GM18951 (cell line): Measurements from ENCODE around the gene TMEM138.

Experiments used
- POLR2A ChIP-seq: IDR thresholded peaks from 4 replicates; pipeline ENCODE4 v1.6.1; 2011; ENCODE audit warnings: mild to moderate bottlenecking; ENCODE audit not compliant: insufficient read length, insufficient read depth; ENCODE audit errors: extremely low read depth
- in situ Hi-C: fragments of 300-500 bp; cut with MboI; formaldehyde crosslinking; loops from one replicate; pipeline ENCODE4 v1.12.0; 2022; ENCODE audit warnings: low sequenced_read_pairs, mixed read lengths, inconsistent platforms; ENCODE audit not compliant: unreplicated experiment

The TMEM138 gene

GRCh38 chr11:61361237-61361740 is 885 bp upstream of the TMEM138 start:
- no peak for TF ChIP-seq POLR2A
- in situ Hi-C loops: no loop called here

- in situ Hi-C loops: no loop called here
- TF ChIP-seq POLR2A: no peak
These were observed 335 bp downstream of the TMEM138 start for GRCh38 chr11:61362542-61362875.

GRCh38 chr11:61364012-61364675 is 2.0 kb downstream of the TMEM138 start:
- in situ Hi-C loops: no loop called here
- no peak for TF ChIP-seq POLR2A

GRCh38 chr11:61367406-61367805 is 5.2 kb downstream of the TMEM138 start:
- in situ Hi-C loops: no loop called here

GRCh38 chr11:61368646-61369045 is 6.5 kb downstream of the TMEM138 start:
- in situ Hi-C loops: no loop called here
- TF ChIP-seq POLR2A: no peak

More at GRCh38 chr11:61367406-61367805, 5.2 kb downstream of the TMEM138 start:
- TF ChIP-seq POLR2A: no peak

GRCh38 chr11:61369372-61370348 is 7.5 kb downstream of the TMEM138 start:
- in situ Hi-C loops: no loop called here
- TF ChIP-seq POLR2A: no peak

- in situ Hi-C loops: no loop called here
- TF ChIP-seq POLR2A: no peak
These were observed 8.3 kb downstream of the TMEM138 start for GRCh38 chr11:61370349-61371005.

GRCh38 chr11:61372659-61373420 is 10.7 kb downstream of the TMEM138 start:
- in situ Hi-C loops: no loop called here
- no peak for TF ChIP-seq POLR2A

- in situ Hi-C loops: no loop called here
- TF ChIP-seq POLR2A: no peak
These were observed 13.6 kb downstream of the TMEM138 start for GRCh38 chr11:61375761-61376108.

- TF ChIP-seq POLR2A: no peak
- in situ Hi-C loops: no loop called here
These were observed 15.4 kb downstream of the TMEM138 start for GRCh38 chr11:61377461-61378160.

- in situ Hi-C loops: no loop called here
- no peak for TF ChIP-seq POLR2A
These were observed 16.6 kb downstream of the TMEM138 start for GRCh38 chr11:61378713-61379313.

- no peak for TF ChIP-seq POLR2A
- in situ Hi-C loops: loop anchor here (5.0 kb wide), 1 partner anchor 44 kb away; no protein-coding TSS in a partner anchor
These were observed 18.7 kb downstream of the TMEM138 start for GRCh38 chr11:61380884-61381283.

GRCh38 chr11:61383859-61384258 is 21.7 kb downstream of the TMEM138 start:
- in situ Hi-C loops: loop anchor here (5.0 kb wide), 1 partner anchor 47 kb away; no protein-coding TSS in a partner anchor
